ENCODE measurements around the gene MAGEE2.

GRCh38 chrX:75784680-75785491 is at the start of gene MAGEE2:
- TF ChIP-seq EZH2 (IDR thresholded peaks at IDR 0.05; ENCODE audit: borderline replicate concordance, insufficient read depth, low read depth, low read length, poor library complexity, severe bottlenecking) (no peak), CTCF (IDR thresholded peaks at IDR 0.05) (no peak)
